Inflammatory macrophage treated with lipopolysaccharide for 4 hours (primary cell): ENCODE measurements around the gene CLEC10A.
"Not testable (repeated sequence)": the region's sequence is repeated elsewhere in the genome, so short reads cannot be mapped to it uniquely, and the experiment has no call there.

Experiments
- DNase-seq: peaks from one replicate; pipeline ENCODE4 v3.0.0-alpha.2; 2020

CLEC10A gene

GRCh38 chr17:7070712-7071111, 9.3 kb downstream of the CLEC10A start:
- no peak for DNase-seq

- no peak for DNase-seq
Observed at GRCh38 chr17:7068268-7068667, 11.8 kb downstream of the CLEC10A start.

GRCh38 chr17:7067198-7067597, 12.9 kb downstream of the CLEC10A start:
- no peak for DNase-seq

GRCh38 chr17:7064261-7064660, 15.8 kb downstream of the CLEC10A start:
- DNase-seq = no peak

- no peak for DNase-seq
Observed at GRCh38 chr17:7063518-7064094, 16.4 kb downstream of the CLEC10A start.

- DNase-seq = peak; percentile 25
Observed at GRCh38 chr17:7060165-7060891, 19.7 kb downstream of the CLEC10A start.

- DNase-seq = peak; percentile 23
Observed at GRCh38 chr17:7058831-7059447, 21.1 kb downstream of the CLEC10A start.

GRCh38 chr17:7056386-7056785, 23.7 kb downstream of the CLEC10A start:
- no peak for DNase-seq

GRCh38 chr17:7050583-7050982, 29.5 kb downstream of the CLEC10A start:
- DNase-seq = not testable (repeated sequence)

GRCh38 chr17:7048968-7049367, 31.1 kb downstream of the CLEC10A start:
- DNase-seq = no peak

- no peak for DNase-seq
Observed at GRCh38 chr17:7047566-7047965, 32.5 kb downstream of the CLEC10A start.

- DNase-seq = peak; percentile 15
Observed at GRCh38 chr17:7046725-7047397, 33.2 kb downstream of the CLEC10A start.

GRCh38 chr17:7046127-7046724, 33.8 kb downstream of the CLEC10A start:
- no peak for DNase-seq

- DNase-seq = peak; percentile 74
Observed at GRCh38 chr17:7045492-7046126, 34.4 kb downstream of the CLEC10A start.

GRCh38 chr17:7043497-7044198, 36.4 kb downstream of the CLEC10A start, which contains the start of gene SLC16A11:
Gene SLC16A11 (minus strand): TSS chr17:7044092. CDS start chr17:7043513, 579 bp downstream.
- DNase-seq = no peak

GRCh38 chr17:7043182-7043496, 36.9 kb downstream of the CLEC10A start:
- DNase-seq = no peak

GRCh38 chr17:7042501-7043181, 37.4 kb downstream of the CLEC10A start:
- DNase-seq = no peak

GRCh38 chr17:7041607-7042500, 38.2 kb downstream of the CLEC10A start:
- DNase-seq = no peak

GRCh38 chr17:7039832-7040231, 40.2 kb downstream of the CLEC10A start:
- no peak for DNase-seq
